Heart right ventricle (tissue), 16 donors: ENCODE results near the gene HIRIP3. TPM values are rescaled to one million over a fixed set of nuclear protein-coding genes. Genes with fewer than 3 reads are reported as not detected.

Experiments used
- ATAC-seq, 8 donors: fragments of 200-7000 bp; cut with Tn5 transposase; one replicate each; pipeline ENCODE4 v1.9.1; 2020; ENCODE audit warnings: mild to moderate bottlenecking in 8 of 8, moderate library complexity in 8 of 8, moderate number of reproducible peaks in 1 of 8
- DNase-seq, 2 donors: peaks; one replicate each; pipeline ENCODE4 v3.0.0-alpha.2; 2020
- H3K27ac ChIP-seq, 10 donors: fragments of 200-600 bp; sonication (generic) in 2 of 10; one replicate each; pipeline versions ENCODE4 v1.5.0 to v1.8.0; 2020 to 2022; ENCODE audit warnings: mild to moderate bottlenecking in 3 of 10
- H3K27me3 ChIP-seq, 7 donors: fragments of 200-600 bp; one replicate each; pipeline ENCODE4 v1.8.0; 2021 to 2022; ENCODE audit warnings: mild to moderate bottlenecking in 2 of 7
- H3K36me3 ChIP-seq, 9 donors: fragments of 200-600 bp; sonication (generic) in 1 of 9; one replicate each; pipeline versions ENCODE4 v1.5.0 to v1.8.0; 2020 to 2022; ENCODE audit warnings: mild to moderate bottlenecking in 2 of 9
- H3K4me1 ChIP-seq, 9 donors: fragments of 200-600 bp; sonication (generic) in 1 of 9; one replicate each; pipeline versions ENCODE4 v1.5.0 to v1.8.0; 2020 to 2022; ENCODE audit warnings: mild to moderate bottlenecking in 4 of 9
- H3K4me3 ChIP-seq, 10 donors: fragments of 200-600 bp; sonication (generic) in 2 of 10; one replicate each; pipeline versions ENCODE4 v1.5.0 to v1.8.0; 2020 to 2022; ENCODE audit warnings: mild to moderate bottlenecking in 7 of 10, moderate library complexity in 2 of 10
- H3K9me3 ChIP-seq, 11 donors: fragments of 200-600 bp in 10 of 11; sonication (generic) in 2 of 11; one replicate each; pipeline versions ENCODE4 v1.5.0 to v1.8.0; 2013 to 2022; ENCODE audit warnings: mild to moderate bottlenecking in 2 of 11, control low read depth in 1 of 11, moderate library complexity in 1 of 11
- WGBS, 2 donors: extraction: QIAGEN DNeasy Blood & Tissue Kit; methylation state at CpG; one replicate each; pipeline ENCODE4 v1.1.7; 2013; ENCODE audit warnings: inconsistent platforms in 1 of 2; 5-methylcytosine and 5-hydroxymethylcytosine counted together
- intact Hi-C, 10 donors: fragments of 100-400 bp; cut with DNase I; formaldehyde crosslinking; loops; one replicate each; pipeline versions ENCODE4 v1.11.1 to v1.14.2; 2022
- polyA plus RNA-seq, 2 donors: library from polyadenylated mRNA; stranded (reverse); fragments of 200-250 nt; gene quantifications; one replicate each; pipeline ENCODE4 v1.2.3, GENCODE V29; 2013
- total RNA-seq, 10 donors: library from RNA; stranded (reverse); fragmentation: NEBNext Ultra II Directional in 3 of 10; extraction: Animal tissue kit (Norgen Biotek cat#: 25700) in 3 of 10; gene quantifications; one replicate each; pipeline versions ENCODE4 v1.2.1 to v1.2.4, GENCODE V29; 2021 to 2023
- TF ChIP-seq, protein P1 (sequence below), 9 donors: fragments of 200-600 bp; sonication (generic) in 2 of 9; IDR thresholded peaks; one replicate each; pipeline versions ENCODE4 v1.5.0 to v1.8.0; 2021 to 2022; ENCODE audit warnings: antibody characterized with exemption in 9 of 9, mild to moderate bottlenecking in 5 of 9, moderate library complexity in 1 of 9
- donor health status: Arrhythmogenic right ventricular cardiomyopathy.
- donor health status: ischemic (EF 13 %, LVEDD 7.1; RV severe dilation, severe dysfunction).
- donor health status: healthy with polysubstance abuse.
- donor health status: DM: no; HTN: yes; CAD: no.
- donor health status: DM: no; HTN: no; CAD: no.
- donor health status: ischemic (EF 25% LVEDD 6.9; RV normal size, moderate dysfunction).
- donor health status: ischemic (EF 25% LVEDD 5.7; RV mildly dilated, moderate dysfunction).
- donor health status: healthy.
- donor health status: DM: yes; HTN: yes; CAD: no.
- donor health status: Ischemic cardiomyopathy.
- donor health status: ischemic (EF 35%, LVEDD 5.7; RV mildly dilated, moderate dysfunction).
- donor health status: nonischemic (EF 11% LVEDD 7.7; RV severe dilation, severe dysfunction).
- donor health status: DM: yes; HTN: yes; CAD: no.
- donor health status: PGD.
- donor health status: ischemic (EF 29% LVEDD 5.4; RV normal size, mild dysfunction).
- donor health status: nonischemic (EF 23%, LVEDD 6.1; RV moderate dilation, normal function).

Gene HIRIP3
- total and polyA plus RNA-seq, 12 donors, result 14.4 to 23.2 (median 17.7) TPM

GRCh38 chr16:30033270-30033669 is 37.9 kb upstream of the HIRIP3 start:
- Histone ChIP-seq H3K4me3 (no peak overlapping the region), H3K27ac (no peak overlapping the region), H3K9me3 (no peaks in the 10 kb centered on the region), H3K36me3 (no peaks in the 10 kb centered on the region), H3K27me3 (peaks cover 4 to 81% (median 74%) of the 10 kb centered on the region in 7 donors), H3K4me1 (peaks cover 0 to 10% (median 6%) of the 10 kb centered on the region in 9 donors)
- ATAC-seq (no peak), DNase-seq (no peak)
- WGBS, 2 donors, result 76 to 77% methylated on average over 7 of the region's 7 CpGs
- intact Hi-C loops, result no loop called here
- TF ChIP-seq, protein P1, sequence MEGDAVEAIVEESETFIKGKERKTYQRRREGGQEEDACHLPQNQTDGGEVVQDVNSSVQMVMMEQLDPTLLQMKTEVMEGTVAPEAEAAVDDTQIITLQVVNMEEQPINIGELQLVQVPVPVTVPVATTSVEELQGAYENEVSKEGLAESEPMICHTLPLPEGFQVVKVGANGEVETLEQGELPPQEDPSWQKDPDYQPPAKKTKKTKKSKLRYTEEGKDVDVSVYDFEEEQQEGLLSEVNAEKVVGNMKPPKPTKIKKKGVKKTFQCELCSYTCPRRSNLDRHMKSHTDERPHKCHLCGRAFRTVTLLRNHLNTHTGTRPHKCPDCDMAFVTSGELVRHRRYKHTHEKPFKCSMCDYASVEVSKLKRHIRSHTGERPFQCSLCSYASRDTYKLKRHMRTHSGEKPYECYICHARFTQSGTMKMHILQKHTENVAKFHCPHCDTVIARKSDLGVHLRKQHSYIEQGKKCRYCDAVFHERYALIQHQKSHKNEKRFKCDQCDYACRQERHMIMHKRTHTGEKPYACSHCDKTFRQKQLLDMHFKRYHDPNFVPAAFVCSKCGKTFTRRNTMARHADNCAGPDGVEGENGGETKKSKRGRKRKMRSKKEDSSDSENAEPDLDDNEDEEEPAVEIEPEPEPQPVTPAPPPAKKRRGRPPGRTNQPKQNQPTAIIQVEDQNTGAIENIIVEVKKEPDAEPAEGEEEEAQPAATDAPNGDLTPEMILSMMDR (IDR thresholded peaks at IDR 0.05), result no peak

- Histone ChIP-seq H3K27me3 (peaks cover 4 to 91% (median 78%) of the 10 kb centered on the region in 7 donors), H3K4me1 (peaks cover 0 to 10% (median 6%) of the 10 kb centered on the region in 9 donors), H3K9me3 (no peaks in the 10 kb centered on the region), H3K27ac (no peak overlapping the region), H3K4me3 (no peak overlapping the region), H3K36me3 (no peaks in the 10 kb centered on the region)
- WGBS, 2 donors, result 22 to 24% methylated on average over 12 of the region's 12 CpGs
- peak in 1 of 8 donors; percentile 24 for ATAC-seq
- intact Hi-C loops, result no loop called here
- TF ChIP-seq, protein P1 (IDR thresholded peaks at IDR 0.05), result peak in 8 of 9 donors; percentile 36 to 77 (median 60)
- DNase-seq, result no peak
Measured at GRCh38 chr16:30032083-30032819, 36.8 kb upstream of the HIRIP3 start.

- 12 to 19% methylated on average over 11 of the region's 11 CpGs for WGBS, 2 donors
Measured at GRCh38 chr16:30031477-30031918, 36.1 kb upstream of the HIRIP3 start.

DNA sequence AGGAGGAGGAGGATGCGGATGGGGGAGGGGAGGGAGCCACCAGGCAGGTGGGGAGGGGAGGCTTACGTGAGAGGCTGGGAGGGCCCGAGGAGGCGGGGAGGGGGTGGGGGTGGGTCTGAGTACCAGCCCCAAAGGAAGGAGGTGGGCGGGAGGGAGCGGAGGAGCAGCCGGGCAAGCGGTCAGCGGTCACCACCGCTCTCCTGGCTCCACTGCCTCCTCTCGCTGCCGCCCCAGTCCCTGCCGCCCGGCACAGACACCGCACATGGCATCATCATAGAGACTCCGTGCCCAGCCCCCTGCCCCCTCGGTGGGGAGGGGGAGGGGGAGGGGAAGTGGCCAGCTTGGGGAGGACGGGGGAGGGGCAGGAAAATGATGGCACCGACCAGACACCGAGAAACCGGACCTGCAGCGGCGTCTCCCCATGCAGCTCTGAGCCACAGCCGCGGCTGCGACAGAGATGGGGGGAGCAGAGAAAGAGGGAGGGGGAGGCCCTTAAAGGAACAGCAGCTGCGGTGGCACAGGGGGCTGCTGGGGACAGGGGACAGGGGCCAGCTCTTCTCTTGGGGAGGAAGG is 35.5 kb upstream of the HIRIP3 start, which contains the start of gene TLCD3B:
TLCD3B (minus strand) TSS at position 431 of the 573 bp plus-strand sequence. CDS start 744 bp downstream, outside the sequence.
- Histone ChIP-seq H3K27me3 (peaks cover 4 to 96% (median 87%) of the 10 kb centered on the region in 7 donors), H3K4me3 (no peak within 1 kb of the TSS)
- WGBS, 2 donors, result 1 to 2% methylated on average over 26 to 27 of the region's 27 CpGs

More at GRCh38 chr16:30031477-30031918, 36.1 kb upstream of the HIRIP3 start:
- Histone ChIP-seq H3K4me1 (peaks cover 0 to 10% (median 6%) of the 10 kb centered on the region in 9 donors), H3K4me3 (no peak overlapping the region), H3K27me3 (peaks cover 4 to 97% (median 86%) of the 10 kb centered on the region in 7 donors), H3K36me3 (no peaks in the 10 kb centered on the region), H3K9me3 (no peaks in the 10 kb centered on the region), H3K27ac (no peak overlapping the region)
- intact Hi-C loops, result no loop called here
- TF ChIP-seq, protein P1 (IDR thresholded peaks at IDR 0.05), result no peak
- DNase-seq, result no peak
- peak in 1 of 8 donors; percentile 25 for ATAC-seq

More for the DNA sequence above, 35.5 kb upstream of the HIRIP3 start, which contains the start of gene TLCD3B:
- no peaks in the 10 kb centered on the region for H3K9me3 ChIP-seq
- no peaks in the 10 kb centered on the region for H3K36me3 ChIP-seq
- TF ChIP-seq, protein P1 (IDR thresholded peaks at IDR 0.05), result no peak
- H3K4me1 ChIP-seq, result peaks cover 0 to 10% (median 6%) of the 10 kb centered on the region in 9 donors
- H3K27ac ChIP-seq, result no peak within 1 kb of the TSS
- ATAC-seq, result peak in 1 of 8 donors; percentile 12
- intact Hi-C loops, result no loop called here
- DNase-seq, result no peak
